Measurements from ENCODE around the gene GRIK2. TPM values are rescaled to one million over a fixed set of nuclear protein-coding genes. Genes with fewer than 3 reads are reported as not detected.

Gene GRIK2
- polyA plus RNA-seq, 1 of the 3 experiments (the other 2 are of a cell fraction) = 0.30 TPM

DNA sequence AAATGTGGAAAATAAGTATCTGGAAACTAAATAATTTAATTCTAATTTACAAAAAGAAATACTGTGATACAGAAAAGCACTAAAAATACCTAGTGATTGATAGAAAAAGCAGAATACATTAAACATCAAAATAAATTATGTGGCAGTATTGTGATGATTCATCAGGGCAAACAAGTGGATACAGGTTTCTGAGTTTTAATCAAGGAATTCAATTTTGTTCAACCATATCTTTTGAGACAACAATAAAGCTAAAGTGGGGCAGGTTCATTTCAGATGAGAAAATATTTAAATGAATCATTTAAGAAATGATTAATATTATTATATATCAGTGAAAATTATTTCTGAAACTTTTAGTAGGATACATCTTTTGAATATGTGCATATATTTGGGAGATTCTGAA is 49.8 kb downstream of the GRIK2 start:
- H3K9me2 ChIP-seq = no peaks in the 10 kb centered on the region
- no peak overlapping the region for H3K4me3 ChIP-seq (ENCODE audit: low read depth in 2 of 2, low read length in 1 of 2)
- no peak for TF ChIP-seq SIN3A (IDR thresholded peaks at IDR 0.05; ENCODE audit: borderline replicate concordance, low read depth, low read length)
- TF ChIP-seq CHD2 (IDR thresholded peaks at IDR 0.05; ENCODE audit: low read length, partially characterized antibody) = no peak
- TF ChIP-seq SMC3 (IDR thresholded peaks at IDR 0.05; ENCODE audit: low read depth, low read length) = no peak
- TF ChIP-seq JUND (IDR thresholded peaks at IDR 0.05) = no peak
- TF ChIP-seq, protein P1, sequence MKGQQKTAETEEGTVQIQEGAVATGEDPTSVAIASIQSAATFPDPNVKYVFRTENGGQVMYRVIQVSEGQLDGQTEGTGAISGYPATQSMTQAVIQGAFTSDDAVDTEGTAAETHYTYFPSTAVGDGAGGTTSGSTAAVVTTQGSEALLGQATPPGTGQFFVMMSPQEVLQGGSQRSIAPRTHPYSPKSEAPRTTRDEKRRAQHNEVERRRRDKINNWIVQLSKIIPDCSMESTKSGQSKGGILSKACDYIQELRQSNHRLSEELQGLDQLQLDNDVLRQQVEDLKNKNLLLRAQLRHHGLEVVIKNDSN (IDR thresholded peaks at IDR 0.05; ENCODE audit: borderline replicate concordance, low read depth) = no peak
- TF ChIP-seq, protein P2, sequence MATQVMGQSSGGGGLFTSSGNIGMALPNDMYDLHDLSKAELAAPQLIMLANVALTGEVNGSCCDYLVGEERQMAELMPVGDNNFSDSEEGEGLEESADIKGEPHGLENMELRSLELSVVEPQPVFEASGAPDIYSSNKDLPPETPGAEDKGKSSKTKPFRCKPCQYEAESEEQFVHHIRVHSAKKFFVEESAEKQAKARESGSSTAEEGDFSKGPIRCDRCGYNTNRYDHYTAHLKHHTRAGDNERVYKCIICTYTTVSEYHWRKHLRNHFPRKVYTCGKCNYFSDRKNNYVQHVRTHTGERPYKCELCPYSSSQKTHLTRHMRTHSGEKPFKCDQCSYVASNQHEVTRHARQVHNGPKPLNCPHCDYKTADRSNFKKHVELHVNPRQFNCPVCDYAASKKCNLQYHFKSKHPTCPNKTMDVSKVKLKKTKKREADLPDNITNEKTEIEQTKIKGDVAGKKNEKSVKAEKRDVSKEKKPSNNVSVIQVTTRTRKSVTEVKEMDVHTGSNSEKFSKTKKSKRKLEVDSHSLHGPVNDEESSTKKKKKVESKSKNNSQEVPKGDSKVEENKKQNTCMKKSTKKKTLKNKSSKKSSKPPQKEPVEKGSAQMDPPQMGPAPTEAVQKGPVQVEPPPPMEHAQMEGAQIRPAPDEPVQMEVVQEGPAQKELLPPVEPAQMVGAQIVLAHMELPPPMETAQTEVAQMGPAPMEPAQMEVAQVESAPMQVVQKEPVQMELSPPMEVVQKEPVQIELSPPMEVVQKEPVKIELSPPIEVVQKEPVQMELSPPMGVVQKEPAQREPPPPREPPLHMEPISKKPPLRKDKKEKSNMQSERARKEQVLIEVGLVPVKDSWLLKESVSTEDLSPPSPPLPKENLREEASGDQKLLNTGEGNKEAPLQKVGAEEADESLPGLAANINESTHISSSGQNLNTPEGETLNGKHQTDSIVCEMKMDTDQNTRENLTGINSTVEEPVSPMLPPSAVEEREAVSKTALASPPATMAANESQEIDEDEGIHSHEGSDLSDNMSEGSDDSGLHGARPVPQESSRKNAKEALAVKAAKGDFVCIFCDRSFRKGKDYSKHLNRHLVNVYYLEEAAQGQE (IDR thresholded peaks at IDR 0.05; ENCODE audit: low read depth, low read length) = no peak
- no peak for TF ChIP-seq GATA2 (CRISPR knock-in tag; IDR thresholded peaks at IDR 0.05)
- TF ChIP-seq NFIC (IDR thresholded peaks at IDR 0.05; ENCODE audit: borderline replicate concordance) = no peak
- no peak for TF ChIP-seq GABPA (IDR thresholded peaks at IDR 0.05; ENCODE audit: low read depth)
- no peak for TF ChIP-seq YY1 (IDR thresholded peaks at IDR 0.05; ENCODE audit: low read depth)
- no peak for TF ChIP-seq EZH2phosphoT487 (IDR thresholded peaks at IDR 0.05; ENCODE audit: borderline replicate concordance, low read depth)
- TF ChIP-seq EP300 (IDR thresholded peaks at IDR 0.05; ENCODE audit: borderline replicate concordance in 1 of 2, low read depth in 1 of 2, low read length in 1 of 2) = no peak
- TF ChIP-seq POLR2AphosphoS5 (IDR thresholded peaks at IDR 0.05; ENCODE audit: low read depth, low read length) = no peak
- TF ChIP-seq, protein P3, sequence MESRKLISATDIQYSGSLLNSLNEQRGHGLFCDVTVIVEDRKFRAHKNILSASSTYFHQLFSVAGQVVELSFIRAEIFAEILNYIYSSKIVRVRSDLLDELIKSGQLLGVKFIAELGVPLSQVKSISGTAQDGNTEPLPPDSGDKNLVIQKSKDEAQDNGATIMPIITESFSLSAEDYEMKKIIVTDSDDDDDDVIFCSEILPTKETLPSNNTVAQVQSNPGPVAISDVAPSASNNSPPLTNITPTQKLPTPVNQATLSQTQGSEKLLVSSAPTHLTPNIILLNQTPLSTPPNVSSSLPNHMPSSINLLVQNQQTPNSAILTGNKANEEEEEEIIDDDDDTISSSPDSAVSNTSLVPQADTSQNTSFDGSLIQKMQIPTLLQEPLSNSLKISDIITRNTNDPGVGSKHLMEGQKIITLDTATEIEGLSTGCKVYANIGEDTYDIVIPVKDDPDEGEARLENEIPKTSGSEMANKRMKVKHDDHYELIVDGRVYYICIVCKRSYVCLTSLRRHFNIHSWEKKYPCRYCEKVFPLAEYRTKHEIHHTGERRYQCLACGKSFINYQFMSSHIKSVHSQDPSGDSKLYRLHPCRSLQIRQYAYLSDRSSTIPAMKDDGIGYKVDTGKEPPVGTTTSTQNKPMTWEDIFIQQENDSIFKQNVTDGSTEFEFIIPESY (IDR thresholded peaks at IDR 0.05; ENCODE audit: borderline replicate concordance, low read depth) = no peak
- TF ChIP-seq TAF1 (IDR thresholded peaks at IDR 0.05; ENCODE audit: borderline replicate concordance, low read depth, low read length) = no peak
- no peak for TF ChIP-seq TEAD4 (IDR thresholded peaks at IDR 0.05; ENCODE audit: borderline replicate concordance, insufficient read depth)
- POLR2A ChIA-PET = no interaction called here
- H2AFZ ChIP-seq (ENCODE audit: low read depth) = no peak overlapping the region
- H3K4me1 ChIP-seq (ENCODE audit: control insufficient read depth in 1 of 2, insufficient read depth in 2 of 2, low read depth in 1 of 2, low read length in 1 of 2) = no peaks in the 10 kb centered on the region; a peak in 1 of 4 replicates
- CTCF ChIA-PET = interaction anchor here (0.9 to 1.2 kb wide), 2 partner anchors 28 to 31 kb away, joined by 3 to 4 read pairs; no protein-coding TSS in a partner anchor
- no peaks in the 10 kb centered on the region for H3F3A ChIP-seq (replicated peaks; ENCODE audit: insufficient read depth)
- H3K36me3 ChIP-seq (replicated peaks in 1 of 2; ENCODE audit: control insufficient read depth in 1 of 2, insufficient read depth in 2 of 2, low read length in 1 of 2) = no peaks in the 10 kb centered on the region
- H3K9me3 ChIP-seq = no peaks in the 10 kb centered on the region
- no peaks in the 10 kb centered on the region for H4K20me1 ChIP-seq (ENCODE audit: insufficient read depth)
- no peak overlapping the region for H3K4me2 ChIP-seq
- H3K27ac ChIP-seq (ENCODE audit: low read depth in 2 of 2, low read length in 1 of 2) = no peak overlapping the region
- H3K27me3 ChIP-seq (ENCODE audit: insufficient read depth) = no peaks in the 10 kb centered on the region
- H3K9ac ChIP-seq = no peak overlapping the region
- no peaks in the 10 kb centered on the region for H3K79me2 ChIP-seq (ENCODE audit: insufficient read depth)
- no peak for DNase-seq
